Liver (tissue), 1 donor: Measurements from ENCODE around the gene CMTM6.

Experiments used
- MAX ChIP-seq: IDR thresholded peaks from 2 replicates; pipeline ENCODE4 v1.6.1; 2016; ENCODE audit warnings: antibody characterized with exemption
- REST ChIP-seq: IDR thresholded peaks from 2 replicates; pipeline ENCODE4 v1.6.1; 2016; ENCODE audit warnings: antibody characterized with exemption, mild to moderate bottlenecking

DNA sequence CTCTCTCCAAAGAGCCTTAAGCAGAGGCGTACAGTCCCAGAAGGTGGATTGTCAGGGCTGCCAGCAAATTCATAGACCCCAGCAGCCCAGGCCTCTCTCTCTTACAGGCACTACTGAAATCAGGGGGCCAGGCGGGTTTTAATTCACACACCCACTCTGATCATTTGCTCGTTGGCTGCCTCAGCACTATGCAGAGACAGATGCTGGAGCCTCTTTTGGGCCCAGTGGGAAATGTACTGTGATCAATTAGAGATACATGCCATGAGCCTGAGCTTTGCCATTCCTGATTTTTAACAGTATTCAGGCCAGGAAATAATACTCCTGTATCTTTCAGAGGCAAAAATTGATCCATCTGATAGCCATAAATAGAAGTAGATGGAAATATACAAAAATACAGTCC lies 53.0 kb downstream of the CMTM6 start:
- no peak for TF ChIP-seq REST
- TF ChIP-seq MAX: no peak
